Muscle layer of colon (tissue), 2 donors: ENCODE results near the gene PCDHA9.
"Not testable (repeated sequence)": the region's sequence is repeated elsewhere in the genome, so short reads cannot be mapped to it uniquely, and the experiment has no call there.

ENCODE experiments used
- H3K27ac ChIP-seq: one replicate; pipeline ENCODE4 v1.7.0; 2013; ENCODE audit warnings: low read depth, mild to moderate bottlenecking, low read length, moderate library complexity
- H3K27me3 ChIP-seq, 2 donors: one replicate each; pipeline ENCODE4 v1.7.0; 2013; ENCODE audit warnings: low read length in 2 of 2, mild to moderate bottlenecking in 2 of 2; ENCODE audit not compliant: insufficient read depth in 2 of 2, control insufficient read depth in 1 of 2
- H3K36me3 ChIP-seq: one replicate; pipeline ENCODE4 v1.7.0; 2013; ENCODE audit warnings: mild to moderate bottlenecking, low read length; ENCODE audit not compliant: insufficient read depth
- H3K4me1 ChIP-seq: one replicate; pipeline ENCODE4 v1.7.0; 2013; ENCODE audit warnings: mild to moderate bottlenecking, low read length; ENCODE audit not compliant: insufficient read depth
- H3K4me3 ChIP-seq, 2 donors: one replicate each; pipeline ENCODE4 v1.7.0; 2013; ENCODE audit warnings: low read length in 2 of 2, low read depth in 1 of 2, mild to moderate bottlenecking in 1 of 2, moderate library complexity in 1 of 2
- H3K9ac ChIP-seq: one replicate; pipeline ENCODE4 v1.7.0; 2013; ENCODE audit warnings: low read length
- H3K9me3 ChIP-seq: one replicate; pipeline ENCODE4 v1.7.0; 2013; ENCODE audit warnings: mild to moderate bottlenecking, low read length
- donor health status: abdominal sarcoma.
- donor health status: Adenocarcinoma of cecum.

Gene PCDHA9

GRCh38 chr5:140848139-140849102, at the start of gene PCDHA9:
TSS of gene PCDHA9 (plus strand) at chr5:140848382. CDS start at chr5:140848496, 114 bp downstream.
- H3K27me3 ChIP-seq, H3K9me3 ChIP-seq, H3K9ac ChIP-seq, H3K36me3 ChIP-seq, H3K4me3 ChIP-seq, H3K4me1 ChIP-seq, H3K27ac ChIP-seq: not testable (repeated sequence)

DNA sequence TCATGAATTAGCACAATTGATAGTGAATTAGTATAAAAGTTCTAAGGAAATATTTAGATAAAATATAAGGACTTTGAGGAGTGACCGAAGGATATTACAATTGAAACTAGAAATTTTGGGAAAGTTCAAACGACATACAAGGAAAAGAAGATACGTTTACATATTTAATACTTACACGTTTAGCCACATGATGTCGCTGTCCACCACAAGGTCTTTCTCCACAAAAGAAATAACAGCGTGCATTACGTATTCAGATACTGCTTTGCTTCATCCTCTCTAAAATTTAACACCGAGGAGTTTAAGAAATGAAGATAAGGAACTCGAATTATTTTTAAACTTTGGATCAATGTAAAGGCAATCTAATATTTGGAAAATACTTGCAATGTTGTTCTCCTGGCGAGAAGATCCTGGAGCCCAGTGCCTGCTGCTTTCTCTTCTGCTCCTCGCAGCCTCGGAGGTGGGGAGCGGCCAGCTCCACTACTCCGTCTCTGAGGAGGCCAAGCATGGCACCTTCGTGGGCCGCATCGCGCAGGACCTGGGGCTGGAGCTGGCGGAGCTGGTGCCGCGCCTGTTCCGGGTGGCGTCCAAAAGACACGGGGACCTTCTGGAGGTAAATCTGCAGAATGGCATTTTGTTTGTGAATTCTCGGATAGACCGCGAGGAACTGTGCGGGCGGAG, 47.2 kb upstream of the PCDHA9 start, which contains the start of gene PCDHA3:
Gene PCDHA3 (plus strand): TSS at position 242 of the 678 bp plus-strand sequence.
- H3K36me3 ChIP-seq, result no peaks in the 10 kb centered on the region
- H3K27me3 ChIP-seq, result no peaks in the 10 kb centered on the region
- peak within 1 kb of the TSS in 1 of 2 donors; percentile 49 for H3K4me3 ChIP-seq
- no peak within 1 kb of the TSS for H3K9ac ChIP-seq
- peaks cover 1% of the 10 kb centered on the region for H3K9me3 ChIP-seq
- no peaks in the 10 kb centered on the region for H3K4me1 ChIP-seq
- no peak within 1 kb of the TSS for H3K27ac ChIP-seq

DNA sequence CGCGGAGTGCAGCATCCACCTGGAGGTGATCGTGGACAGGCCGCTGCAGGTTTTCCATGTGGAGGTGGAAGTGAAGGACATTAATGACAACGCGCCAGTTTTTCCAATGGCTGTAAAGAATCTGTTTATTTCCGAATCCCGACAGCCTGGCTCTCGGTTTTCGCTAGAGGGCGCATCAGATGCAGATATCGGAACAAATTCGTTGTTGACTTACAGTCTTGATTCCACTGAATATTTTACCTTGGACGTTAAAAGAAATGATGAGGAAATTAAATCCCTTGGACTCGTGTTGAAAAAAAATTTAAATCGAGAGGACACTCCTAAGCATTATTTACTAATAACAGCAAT, 46.7 kb upstream of the PCDHA9 start:
- no peaks in the 10 kb centered on the region for H3K4me1 ChIP-seq
- no peak overlapping the region for H3K9ac ChIP-seq
- H3K9me3 ChIP-seq, result no peaks in the 10 kb centered on the region

DNA sequence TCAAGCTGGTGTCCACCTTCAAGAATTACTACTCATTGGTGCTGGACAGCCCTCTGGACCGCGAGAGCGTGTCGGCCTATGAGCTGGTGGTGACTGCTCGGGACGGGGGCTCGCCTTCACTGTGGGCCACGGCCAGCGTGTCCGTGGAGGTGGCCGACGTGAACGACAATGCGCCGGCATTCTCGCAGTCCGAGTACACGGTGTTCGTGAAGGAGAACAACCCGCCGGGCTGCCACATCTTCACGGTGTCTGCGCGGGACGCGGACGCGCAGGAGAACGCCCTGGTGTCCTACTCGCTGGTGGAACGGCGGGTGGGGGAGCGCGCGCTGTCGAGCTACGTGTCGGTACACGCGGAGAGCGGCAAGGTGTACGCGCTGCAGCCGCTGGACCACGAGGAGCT, 45.8 kb upstream of the PCDHA9 start:
- H3K9ac ChIP-seq, H3K4me3 ChIP-seq, H3K27ac ChIP-seq, H3K27me3 ChIP-seq, H3K4me1 ChIP-seq, H3K9me3 ChIP-seq, H3K36me3 ChIP-seq: not testable (repeated sequence)

More for the DNA sequence above, 46.7 kb upstream of the PCDHA9 start:
- H3K27ac ChIP-seq, result no peak overlapping the region
- H3K4me3 ChIP-seq, result peak overlapping the region in 1 of 2 donors; percentile 49
- H3K27me3 ChIP-seq, result no peaks in the 10 kb centered on the region
- H3K36me3 ChIP-seq, result no peaks in the 10 kb centered on the region

GRCh38 chr5:140802781-140803271, 45.4 kb upstream of the PCDHA9 start:
- H3K4me1 ChIP-seq, result no peaks in the 10 kb centered on the region
- H3K36me3 ChIP-seq, result no peaks in the 10 kb centered on the region
- H3K27ac ChIP-seq, result no peak overlapping the region
- no peak overlapping the region for H3K9ac ChIP-seq
- no peak overlapping the region for H3K4me3 ChIP-seq
- H3K9me3 ChIP-seq, result no peaks in the 10 kb centered on the region
- no peaks in the 10 kb centered on the region for H3K27me3 ChIP-seq

- peak within 1 kb of the TSS in 1 of 2 donors; percentile 35 for H3K4me3 ChIP-seq
Observed at GRCh38 chr5:140806834-140807775, 41.1 kb upstream of the PCDHA9 start, which contains the start of gene PCDHA4. TSS of gene PCDHA4 (plus strand) at chr5:140807068.

GRCh38 chr5:140808241-140808888, 39.8 kb upstream of the PCDHA9 start:
- H3K36me3 ChIP-seq, H3K4me3 ChIP-seq, H3K27me3 ChIP-seq, H3K4me1 ChIP-seq, H3K9ac ChIP-seq, H3K27ac ChIP-seq, H3K9me3 ChIP-seq: not testable (repeated sequence)

More at GRCh38 chr5:140806834-140807775, 41.1 kb upstream of the PCDHA9 start, which contains the start of gene PCDHA4:
- H3K4me1 ChIP-seq, result no peaks in the 10 kb centered on the region
- no peak within 1 kb of the TSS for H3K9ac ChIP-seq
- no peaks in the 10 kb centered on the region for H3K9me3 ChIP-seq
- H3K27me3 ChIP-seq, result no peaks in the 10 kb centered on the region
- H3K27ac ChIP-seq, result no peak within 1 kb of the TSS
- no peaks in the 10 kb centered on the region for H3K36me3 ChIP-seq

- Histone ChIP-seq H3K36me3 (no peaks in the 10 kb centered on the region), H3K9ac (no peak overlapping the region), H3K27me3 (no peaks in the 10 kb centered on the region), H3K27ac (no peak overlapping the region), H3K4me3 (no peak overlapping the region), H3K9me3 (no peaks in the 10 kb centered on the region), H3K4me1 (no peaks in the 10 kb centered on the region)
Observed at GRCh38 chr5:140808889-140809291, 39.3 kb upstream of the PCDHA9 start.

- Histone ChIP-seq H3K4me3 (no peak within 1 kb of the TSS), H3K9me3 (peaks cover 5% of the 10 kb centered on the region), H3K27ac (no peak within 1 kb of the TSS)
Observed at GRCh38 chr5:140821375-140822280, 26.6 kb upstream of the PCDHA9 start, which contains the start of gene PCDHA5. TSS of gene PCDHA5 (plus strand) at chr5:140821613.

GRCh38 chr5:140822281-140822629, 25.9 kb upstream of the PCDHA9 start:
- H3K27ac ChIP-seq, result no peak overlapping the region
- H3K27me3 ChIP-seq, result no peaks in the 10 kb centered on the region
- no peak overlapping the region for H3K4me3 ChIP-seq
- peaks cover 5% of the 10 kb centered on the region for H3K9me3 ChIP-seq
- H3K36me3 ChIP-seq, result no peaks in the 10 kb centered on the region
- no peaks in the 10 kb centered on the region for H3K4me1 ChIP-seq
- no peak overlapping the region for H3K9ac ChIP-seq

More at GRCh38 chr5:140821375-140822280, 26.6 kb upstream of the PCDHA9 start, which contains the start of gene PCDHA5:
- H3K4me1 ChIP-seq, result no peaks in the 10 kb centered on the region
- H3K27me3 ChIP-seq, result no peaks in the 10 kb centered on the region
- no peak within 1 kb of the TSS for H3K9ac ChIP-seq
- no peaks in the 10 kb centered on the region for H3K36me3 ChIP-seq
